Esophagus muscularis mucosa (tissue), 4 donors: Measurements from ENCODE around the gene DDHD1. TPM values are rescaled to one million over a fixed set of nuclear protein-coding genes. Genes with fewer than 3 reads are reported as not detected.

Experiments used
- DNase-seq: peaks from one replicate; pipeline ENCODE4 v3.0.0-alpha.2; 2017; ENCODE audit errors: extremely low spot score
- H3K27ac ChIP-seq, 4 donors: fragments of 200-600 bp; sonication (generic); replicated peaks in 1 of 4; 1 replicate in 3 of 4; 2 replicates in 1 of 4; pipeline ENCODE4 v1.5.1; 2016 to 2019; ENCODE audit warnings: mild to moderate bottlenecking in 1 of 4
- H3K27me3 ChIP-seq, 4 donors: fragments of 200-600 bp; sonication (generic); one replicate each; pipeline versions ENCODE4 v1.5.1 to v1.6.0; 2016 to 2019
- H3K36me3 ChIP-seq, 4 donors: fragments of 200-600 bp; sonication (generic); one replicate each; pipeline ENCODE4 v1.5.1; 2016 to 2019
- H3K4me1 ChIP-seq, 4 donors: fragments of 200-600 bp; sonication (generic); one replicate each; pipeline ENCODE4 v1.5.1; 2016 to 2019
- H3K4me3 ChIP-seq, 4 donors: fragments of 200-600 bp; sonication (generic); 1 replicate in 2 of 4; 2 replicates in 2 of 4; pipeline ENCODE4 v1.5.1; 2016 to 2019; ENCODE audit warnings: mild to moderate bottlenecking in 4 of 4, moderate library complexity in 1 of 4
- H3K9me3 ChIP-seq, 4 donors: fragments of 200-600 bp; sonication (generic); 1 replicate in 3 of 4; 2 replicates in 1 of 4; pipeline ENCODE4 v1.5.1; 2016 to 2019
- CTCF ChIP-seq, 3 experiments: fragments of 200-600 bp in 2 of 3; fragments of 450-650 bp in 1 of 3; sonication (generic) in 2 of 3; IDR thresholded peaks; one replicate each; pipeline ENCODE4 v1.5.1; 2017 to 2019; ENCODE audit warnings: antibody characterized with exemption in 3 of 3, mild to moderate bottlenecking in 2 of 3, moderate library complexity in 1 of 3
- EP300 ChIP-seq: sonication (generic); formaldehyde crosslinking; IDR thresholded peaks from one replicate; pipeline ENCODE4 v1.6.1; 2017; ENCODE audit warnings: antibody characterized with exemption
- POLR2A ChIP-seq: fragments of 450-650 bp; IDR thresholded peaks from one replicate; pipeline ENCODE4 v1.6.1; 2017; ENCODE audit warnings: antibody characterized with exemption, moderate library complexity, mild to moderate bottlenecking, low read depth
- POLR2AphosphoS5 ChIP-seq, 2 donors: sonication (generic); formaldehyde crosslinking; IDR thresholded peaks; one replicate each; pipeline ENCODE4 v1.6.1; 2017; ENCODE audit warnings: antibody characterized with exemption in 2 of 2
- WGBS: methylation state at CpG from one replicate; pipeline ENCODE4 v1.1.5; 2018; 5-methylcytosine and 5-hydroxymethylcytosine counted together
- intact Hi-C: fragments of 100-400 bp; cut with DNase I; formaldehyde crosslinking; loops from one replicate; pipeline ENCODE4 v1.15.1; 2023
- total RNA-seq, 4 donors: library from RNA; depleted of rRNA; stranded (reverse); fragments of >200 nt; gene quantifications; one replicate each; pipeline versions ENCODE4 v1.1.0 to v1.2.1, GENCODE V29; 2016

Gene DDHD1
- total RNA-seq, 4 donors from 2014 or later: 15.4 to 19.9 (median 16.2) TPM

GRCh38 chr14:53151523-53152183, 1.5 kb downstream of the DDHD1 start:
- WGBS: 7% methylated on average over 19 of the region's 25 CpGs
- intact Hi-C loops: loop anchor here (5.0 to 10.0 kb wide), 4 partner anchors 94 to 599 kb away; partner anchors contain the start of genes FERMT2, GPR137C and TXNDC16

GRCh38 chr14:53149668-53150316, 3.3 kb downstream of the DDHD1 start:
- WGBS: 85% methylated on average over 4 of the region's 4 CpGs
- H3K36me3 ChIP-seq: no peaks in the 10 kb centered on the region
- H3K4me1 ChIP-seq: peaks cover 9 to 32% (median 28%) of the 10 kb centered on the region in 4 donors
- intact Hi-C loops: loop anchor here (5.0 to 10.0 kb wide), 4 partner anchors 92 to 597 kb away; partner anchors contain the start of genes FERMT2, GPR137C and TXNDC16
- H3K27ac ChIP-seq: no peak overlapping the region
- peaks cover 0 to 9% (median 0%) of the 10 kb centered on the region in 4 donors for H3K9me3 ChIP-seq
- no peak for DNase-seq
- no peaks in the 10 kb centered on the region for H3K27me3 ChIP-seq
- H3K4me3 ChIP-seq: no peak overlapping the region
- TF ChIP-seq EP300 (no peak), POLR2AphosphoS5 (IDR thresholded peaks at IDR 0.05) (no peak), CTCF (IDR thresholded peaks at IDR 0.05) (no peak), POLR2A (no peak)

More at GRCh38 chr14:53151523-53152183, 1.5 kb downstream of the DDHD1 start:
- H3K36me3 ChIP-seq: no peaks in the 10 kb centered on the region
- H3K4me3 ChIP-seq: peak overlapping the region; percentile 76 to 93 (median 91)
- H3K27ac ChIP-seq: peak overlapping the region; percentile 89 to 97 (median 93)
- peaks cover 9 to 32% (median 28%) of the 10 kb centered on the region in 4 donors for H3K4me1 ChIP-seq
- peaks cover 0 to 9% (median 0%) of the 10 kb centered on the region in 4 donors for H3K9me3 ChIP-seq
- H3K27me3 ChIP-seq: no peaks in the 10 kb centered on the region
- peak in 1 of 2 donors; percentile 10 for TF ChIP-seq POLR2AphosphoS5 (IDR thresholded peaks at IDR 0.05)
- TF ChIP-seq POLR2A: no peak
- TF ChIP-seq CTCF (IDR thresholded peaks at IDR 0.05): peak; percentile 5 to 34 (median 15)
- no peak for DNase-seq

GRCh38 chr14:53148671-53149070, 4.5 kb downstream of the DDHD1 start:
- Histone ChIP-seq H3K4me1 (peaks cover 9 to 31% (median 28%) of the 10 kb centered on the region in 4 donors), H3K9me3 (peaks cover 0 to 9% (median 0%) of the 10 kb centered on the region in 4 donors), H3K4me3 (no peak overlapping the region), H3K27ac (no peak overlapping the region), H3K27me3 (no peaks in the 10 kb centered on the region), H3K36me3 (no peaks in the 10 kb centered on the region)
- intact Hi-C loops: no loop called here
- DNase-seq: no peak
- TF ChIP-seq POLR2A (no peak), CTCF (IDR thresholded peaks at IDR 0.05) (no peak), EP300 (no peak), POLR2AphosphoS5 (IDR thresholded peaks at IDR 0.05) (no peak)

GRCh38 chr14:53147893-53148292, 5.2 kb downstream of the DDHD1 start:
- H3K4me3 ChIP-seq: no peak overlapping the region
- 89% methylated on average over 2 of the region's 2 CpGs for WGBS
- H3K4me1 ChIP-seq: peaks cover 9 to 27% (median 23%) of the 10 kb centered on the region in 4 donors
- H3K27me3 ChIP-seq: no peaks in the 10 kb centered on the region
- H3K27ac ChIP-seq: no peak overlapping the region
- peaks cover 0 to 8% (median 3%) of the 10 kb centered on the region in 4 donors for H3K9me3 ChIP-seq
- no peaks in the 10 kb centered on the region for H3K36me3 ChIP-seq
- no peak for DNase-seq
- TF ChIP-seq CTCF (IDR thresholded peaks at IDR 0.05) (no peak), POLR2A (no peak), POLR2AphosphoS5 (IDR thresholded peaks at IDR 0.05) (no peak), EP300 (no peak)
- intact Hi-C loops: no loop called here
